Neural crest cell (in vitro differentiated cells): ENCODE measurements around the gene GNG7. TPM values are rescaled to one million over a fixed set of nuclear protein-coding genes. Genes with fewer than 3 reads are reported as not detected.
"Not testable (repeated sequence)": the region's sequence is repeated elsewhere in the genome, so short reads cannot be mapped to it uniquely, and the experiment has no call there.

Experiments
- DNase-seq: peaks from one replicate; pipeline ENCODE4 v3.0.0; 2021; ENCODE audit warnings: low read depth, mixed read lengths, low spot score
- H3K27ac Mint-ChIP-seq: one replicate; pipeline ENCODE4 v1.8.0; 2021; ENCODE audit warnings: mild to moderate bottlenecking, mixed read lengths; ENCODE audit not compliant: unreplicated experiment
- H3K27me3 Mint-ChIP-seq: 2 replicates; pipeline ENCODE4 v1.8.0; 2021; ENCODE audit warnings: low read depth, mild to moderate bottlenecking, mixed read lengths
- H3K36me3 Mint-ChIP-seq: 2 replicates; pipeline ENCODE4 v1.8.0; 2021; ENCODE audit warnings: low read depth, mild to moderate bottlenecking, mixed read lengths
- H3K4me1 Mint-ChIP-seq: 2 replicates; pipeline ENCODE4 v1.8.0; 2021; ENCODE audit warnings: mixed read lengths
- H3K4me3 Mint-ChIP-seq: one replicate; pipeline ENCODE4 v1.8.0; 2021; ENCODE audit warnings: mild to moderate bottlenecking, mixed read lengths
- H3K9me3 Mint-ChIP-seq: 2 replicates; pipeline ENCODE4 v1.8.0; 2021; ENCODE audit warnings: mixed read lengths
- total RNA-seq: library from RNA; stranded (reverse); gene quantifications from 2 replicates; pipeline ENCODE4 v1.2.1, GENCODE V29; 2021
- TF ChIP-seq, protein P1 (sequence below): fragments of 200-600 bp; sonication (generic); conservative IDR thresholded peaks from 2 replicates; pipeline ENCODE4 v1.5.0; 2021; ENCODE audit warnings: antibody characterized with exemption, mild to moderate bottlenecking

The GNG7 gene
- total RNA-seq, 1 donor from 2014 or later, result 13.9 TPM

DNA sequence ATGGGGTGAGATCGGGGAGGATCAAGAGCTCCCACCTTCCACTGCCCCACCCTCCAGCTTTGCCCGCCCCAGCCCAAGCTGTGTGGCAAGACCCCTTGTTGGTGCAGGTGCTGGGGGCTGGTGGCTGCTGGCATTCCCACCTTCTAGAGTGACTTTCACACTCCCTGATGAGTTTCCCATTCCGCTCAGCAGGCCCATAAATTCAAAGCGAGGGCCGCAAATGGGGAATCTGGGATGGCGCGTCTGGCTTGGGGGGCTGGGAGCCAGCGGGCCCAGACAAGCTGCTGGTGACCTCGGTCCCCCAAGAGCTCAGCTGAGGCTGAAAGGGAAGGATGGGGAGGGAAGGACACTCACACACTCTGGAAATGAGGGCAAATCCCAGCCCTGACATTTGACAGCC lies 116.3 kb downstream of the GNG7 start:
- no peak for DNase-seq
- peaks cover 3% of the 10 kb centered on the region for H3K9me3 Mint-ChIP-seq
- H3K4me1 Mint-ChIP-seq, result peaks cover 14% of the 10 kb centered on the region
- H3K27me3 Mint-ChIP-seq, result peaks cover 12% of the 10 kb centered on the region
- H3K36me3 Mint-ChIP-seq, result peaks cover 4% of the 10 kb centered on the region
- no peak overlapping the region for H3K27ac Mint-ChIP-seq
- TF ChIP-seq, protein P1, sequence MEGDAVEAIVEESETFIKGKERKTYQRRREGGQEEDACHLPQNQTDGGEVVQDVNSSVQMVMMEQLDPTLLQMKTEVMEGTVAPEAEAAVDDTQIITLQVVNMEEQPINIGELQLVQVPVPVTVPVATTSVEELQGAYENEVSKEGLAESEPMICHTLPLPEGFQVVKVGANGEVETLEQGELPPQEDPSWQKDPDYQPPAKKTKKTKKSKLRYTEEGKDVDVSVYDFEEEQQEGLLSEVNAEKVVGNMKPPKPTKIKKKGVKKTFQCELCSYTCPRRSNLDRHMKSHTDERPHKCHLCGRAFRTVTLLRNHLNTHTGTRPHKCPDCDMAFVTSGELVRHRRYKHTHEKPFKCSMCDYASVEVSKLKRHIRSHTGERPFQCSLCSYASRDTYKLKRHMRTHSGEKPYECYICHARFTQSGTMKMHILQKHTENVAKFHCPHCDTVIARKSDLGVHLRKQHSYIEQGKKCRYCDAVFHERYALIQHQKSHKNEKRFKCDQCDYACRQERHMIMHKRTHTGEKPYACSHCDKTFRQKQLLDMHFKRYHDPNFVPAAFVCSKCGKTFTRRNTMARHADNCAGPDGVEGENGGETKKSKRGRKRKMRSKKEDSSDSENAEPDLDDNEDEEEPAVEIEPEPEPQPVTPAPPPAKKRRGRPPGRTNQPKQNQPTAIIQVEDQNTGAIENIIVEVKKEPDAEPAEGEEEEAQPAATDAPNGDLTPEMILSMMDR, result no peak
- H3K4me3 Mint-ChIP-seq, result no peak overlapping the region

DNA sequence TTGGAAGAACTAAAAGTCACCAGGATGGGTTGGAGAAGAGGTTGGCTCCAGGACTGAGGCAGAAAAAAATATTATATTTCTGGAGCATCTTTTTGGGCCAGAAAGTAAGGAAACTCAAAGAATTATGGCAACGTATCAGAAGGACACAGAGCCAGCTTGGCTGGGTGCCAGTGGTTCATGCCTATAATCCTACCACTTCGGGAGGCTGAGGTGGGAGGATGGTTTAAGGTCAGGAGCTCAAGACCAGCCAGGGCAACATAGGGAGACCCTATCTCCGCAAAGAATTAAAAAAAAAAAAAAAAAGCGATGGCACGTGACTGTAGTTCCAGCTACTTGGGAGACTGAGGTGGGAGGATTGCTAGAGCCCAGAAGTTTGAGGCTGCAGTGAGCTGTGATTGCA lies 118.5 kb downstream of the GNG7 start:
- Mint-ChIP-seq H3K36me3 (peaks cover 6% of the 10 kb centered on the region), H3K4me3 (no peak overlapping the region), H3K9me3 (peaks cover 3% of the 10 kb centered on the region), H3K27ac (no peak overlapping the region), H3K27me3 (peaks cover 9% of the 10 kb centered on the region), H3K4me1 (peaks cover 15% of the 10 kb centered on the region)
- TF ChIP-seq, protein P1, result no peak
- no peak for DNase-seq

DNA sequence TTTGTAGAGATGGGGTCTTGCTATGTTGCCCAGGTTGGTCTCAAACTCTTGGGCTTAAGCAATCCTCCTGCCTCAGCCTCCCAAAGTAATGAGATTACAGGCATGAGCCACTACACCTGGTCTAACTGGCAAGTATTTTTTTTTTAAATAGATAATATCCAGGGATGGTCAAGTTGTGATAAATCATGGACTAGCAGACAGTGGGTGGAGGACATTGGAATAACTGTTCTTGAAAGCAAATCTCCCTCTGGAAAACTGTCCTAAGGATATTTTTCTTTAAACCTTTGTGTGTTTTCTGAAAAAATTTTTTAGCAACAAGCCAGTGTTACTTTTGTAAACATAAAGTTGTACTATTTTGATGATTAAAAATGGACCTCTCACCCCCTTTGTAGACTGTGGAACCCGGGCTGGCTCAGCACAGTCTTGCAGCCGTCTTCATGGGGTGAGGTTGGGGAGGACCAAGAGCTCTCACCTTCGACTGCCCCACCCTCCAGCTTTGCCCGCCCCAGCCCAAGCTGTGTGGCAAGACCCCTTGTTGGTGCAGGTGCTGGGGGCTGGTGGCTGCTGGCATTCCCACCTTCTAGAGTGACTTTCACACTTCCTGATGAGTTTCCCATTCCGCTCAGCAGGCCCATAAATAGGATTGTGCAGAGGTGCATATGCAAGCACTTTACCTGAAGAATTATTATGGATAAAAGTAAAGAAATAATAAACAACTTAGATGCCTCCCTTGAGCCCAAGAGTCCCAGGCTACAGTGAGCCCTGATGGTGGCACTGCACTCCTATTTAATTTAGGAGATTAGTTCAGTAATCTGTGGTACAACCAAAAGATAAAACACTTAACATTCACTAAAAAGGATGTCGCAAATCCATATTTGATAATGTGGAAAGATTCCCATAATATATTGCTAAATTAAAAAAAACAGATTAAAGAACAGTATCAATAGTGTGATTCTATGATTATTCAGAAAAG lies 119.2 kb downstream of the GNG7 start:
- peaks cover 14% of the 10 kb centered on the region for H3K27me3 Mint-ChIP-seq
- no peak for DNase-seq
- no peak overlapping the region for H3K4me3 Mint-ChIP-seq
- peaks cover 14% of the 10 kb centered on the region for H3K4me1 Mint-ChIP-seq
- H3K9me3 Mint-ChIP-seq, result peaks cover 3% of the 10 kb centered on the region
- no peak overlapping the region for H3K27ac Mint-ChIP-seq
- TF ChIP-seq, protein P1, result no peak
- peaks cover 6% of the 10 kb centered on the region for H3K36me3 Mint-ChIP-seq

DNA sequence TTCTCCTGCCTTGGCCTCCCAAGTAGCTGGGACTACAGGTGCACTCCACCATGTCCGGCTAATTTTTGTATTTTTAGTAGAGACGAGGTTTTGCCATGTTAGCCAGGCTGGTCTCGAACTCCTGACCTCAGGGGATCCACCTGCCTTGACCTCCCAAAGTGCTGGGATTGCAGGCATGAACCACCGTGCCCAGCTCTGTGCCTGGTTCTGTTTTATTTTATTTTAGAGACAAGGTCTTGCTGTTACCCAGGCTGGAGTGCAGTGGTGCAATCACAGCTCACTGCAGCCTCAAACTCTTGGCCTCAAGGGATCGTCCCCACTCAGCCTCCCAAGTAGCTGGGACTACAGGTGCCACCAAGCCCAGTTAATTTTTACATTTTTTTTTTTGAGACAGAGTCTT lies 122.1 kb downstream of the GNG7 start:
- H3K36me3 Mint-ChIP-seq, H3K27ac Mint-ChIP-seq, DNase-seq, H3K4me3 Mint-ChIP-seq, H3K9me3 Mint-ChIP-seq, H3K4me1 Mint-ChIP-seq: not testable (repeated sequence)
- peaks cover 11% of the 10 kb centered on the region for H3K27me3 Mint-ChIP-seq

DNA sequence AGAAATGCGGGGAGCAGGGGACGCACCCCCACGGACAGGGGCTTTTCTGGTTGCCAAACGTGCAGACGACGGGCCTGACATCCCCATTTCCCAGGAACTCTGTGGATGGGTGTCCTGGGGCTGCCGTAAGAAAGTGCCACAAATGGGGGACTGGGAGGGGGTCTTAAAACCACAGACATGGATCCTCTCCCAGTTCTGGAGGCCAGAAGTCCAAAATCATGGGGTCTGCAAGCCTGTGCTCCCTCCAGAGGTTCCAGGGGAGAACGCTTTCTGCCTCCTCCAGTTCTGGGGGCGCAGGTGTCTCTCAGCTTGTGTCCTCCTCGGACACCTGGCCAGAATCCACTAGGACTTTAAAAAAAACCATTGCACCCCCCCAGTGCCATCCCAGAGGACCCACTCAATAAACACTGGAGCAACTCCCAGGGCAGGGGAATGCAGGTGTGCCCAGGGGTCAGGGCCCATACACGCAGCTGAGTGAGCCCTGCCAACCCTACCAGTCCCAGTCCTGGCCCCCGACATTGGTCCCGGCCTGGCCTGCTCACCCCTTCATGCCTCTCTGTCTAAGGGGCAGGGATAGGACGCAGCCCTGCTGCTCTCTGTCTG lies 122.7 kb downstream of the GNG7 start:
- DNase-seq, result no peak
- H3K4me1 Mint-ChIP-seq, result peaks cover 4% of the 10 kb centered on the region
- peaks cover 6% of the 10 kb centered on the region for H3K36me3 Mint-ChIP-seq
- H3K27ac Mint-ChIP-seq, result no peak overlapping the region
- peaks cover 11% of the 10 kb centered on the region for H3K27me3 Mint-ChIP-seq
- H3K9me3 Mint-ChIP-seq, result peaks cover 3% of the 10 kb centered on the region
- TF ChIP-seq, protein P1, result peak; percentile 32
- no peak overlapping the region for H3K4me3 Mint-ChIP-seq
